Prostate gland (tissue), 2 donors: ENCODE measurements around the gene PIAS4. TPM values are rescaled to one million over a fixed set of nuclear protein-coding genes. Genes with fewer than 3 reads are reported as not detected.

Experiments used
- DNase-seq: peaks from one replicate; pipeline ENCODE4 v3.0.0-alpha.2; 2019; ENCODE audit warnings: low spot score
- H3K27ac ChIP-seq, 2 donors: fragments of 200-600 bp; sonication (generic); 2 replicates each; pipeline ENCODE4 v1.5.1; 2017 to 2019
- H3K27me3 ChIP-seq: fragments of 200-600 bp; sonication (generic); replicated peaks from 2 replicates; pipeline ENCODE4 v1.5.1; 2019; ENCODE audit not compliant: insufficient read depth
- H3K36me3 ChIP-seq, 2 donors: fragments of 200-600 bp; sonication (generic); 1 replicate in 1 of 2; 2 replicates in 1 of 2; pipeline versions ENCODE4 v1.5.1 to v1.8.1; 2017 to 2019
- H3K4me1 ChIP-seq: fragments of 200-600 bp; sonication (generic); replicated peaks from 2 replicates; pipeline ENCODE4 v1.5.1; 2019
- H3K4me3 ChIP-seq, 2 donors: fragments of 200-600 bp; sonication (generic); 2 replicates each; pipeline ENCODE4 v1.5.1; 2017 to 2019
- H3K9me3 ChIP-seq: fragments of 200-600 bp; sonication (generic); 2 replicates; pipeline ENCODE4 v1.5.1; 2017
- CTCF ChIP-seq, 4 experiments: fragments of 200-600 bp in 2 of 4; fragments of 450-650 bp in 2 of 4; sonication (generic) in 2 of 4; IDR thresholded peaks; 1 replicate in 3 of 4; 2 replicates in 1 of 4; pipeline ENCODE4 v1.5.1; 2016 to 2019; ENCODE audit warnings: antibody characterized with exemption in 4 of 4, mild to moderate bottlenecking in 2 of 4, moderate library complexity in 2 of 4
- POLR2A ChIP-seq: fragments of 450-650 bp; IDR thresholded peaks from one replicate; pipeline ENCODE4 v1.6.1; 2016; ENCODE audit warnings: antibody characterized with exemption, mild to moderate bottlenecking
- POLR2AphosphoS5 ChIP-seq: sonication (generic); formaldehyde crosslinking; IDR thresholded peaks from one replicate; pipeline ENCODE4 v1.6.1; 2017; ENCODE audit warnings: antibody characterized with exemption
- WGBS: methylation state at CpG from one replicate; pipeline ENCODE4 v1.1.5; 2018; 5-methylcytosine and 5-hydroxymethylcytosine counted together
- intact Hi-C: fragments of 100-400 bp; cut with DNase I; formaldehyde crosslinking; loops from one replicate; pipeline ENCODE4 v1.14.2; 2022
- total RNA-seq, 2 donors: library from RNA; depleted of rRNA; stranded (reverse); fragments of >200 nt; gene quantifications; one replicate each; pipeline ENCODE4 v1.1.0, GENCODE V29; 2016

PIAS4 gene
- total RNA-seq, 2 donors from 2014 or later, result 25.3 to 70.0 TPM

- Histone ChIP-seq H3K27me3 (no peaks in the 10 kb centered on the region), H3K4me1 (no peaks in the 10 kb centered on the region), H3K27ac (no peak overlapping the region), H3K9me3 (no peaks in the 10 kb centered on the region), H3K4me3 (no peak overlapping the region), H3K36me3 (peaks cover 66 to 72% of the 10 kb centered on the region in 2 donors)
- no peak for TF ChIP-seq CTCF (IDR thresholded peaks at IDR 0.05)
- no peak for TF ChIP-seq POLR2AphosphoS5
- no peak for TF ChIP-seq POLR2A
- WGBS, result 91% methylated on average over 19 of the region's 19 CpGs
- intact Hi-C loops, result no loop called here
- DNase-seq, result no peak
Measured at GRCh38 chr19:3978145-3978544, 29.4 kb upstream of the PIAS4 start.

- intact Hi-C loops, result no loop called here
- H3K27ac ChIP-seq, result no peak overlapping the region
- DNase-seq, result no peak
- H3K4me1 ChIP-seq, result peaks cover 6% of the 10 kb centered on the region
- 91% methylated on average over 18 of the region's 18 CpGs for WGBS
- H3K9me3 ChIP-seq, result no peaks in the 10 kb centered on the region
- no peak overlapping the region for H3K4me3 ChIP-seq
- TF ChIP-seq CTCF (IDR thresholded peaks at IDR 0.05) (no peak), POLR2AphosphoS5 (no peak), POLR2A (no peak)
- no peaks in the 10 kb centered on the region for H3K27me3 ChIP-seq
- peaks cover 70 to 79% of the 10 kb centered on the region in 2 donors for H3K36me3 ChIP-seq
Measured at GRCh38 chr19:3979289-3979673, 28.3 kb upstream of the PIAS4 start.

- Histone ChIP-seq H3K27ac (no peak overlapping the region), H3K9me3 (no peaks in the 10 kb centered on the region), H3K4me3 (no peak overlapping the region), H3K4me1 (peaks cover 6% of the 10 kb centered on the region), H3K27me3 (no peaks in the 10 kb centered on the region), H3K36me3 (peaks cover 70 to 79% of the 10 kb centered on the region in 2 donors)
- WGBS, result 86% methylated on average over 22 of the region's 25 CpGs
- no peak for TF ChIP-seq CTCF (IDR thresholded peaks at IDR 0.05)
- TF ChIP-seq POLR2AphosphoS5, result no peak
- TF ChIP-seq POLR2A, result no peak
- intact Hi-C loops, result loop anchor here (5.0 kb wide), 1 partner anchor 202 kb away; the partner anchor contains the start of genes ANKRD24 and SIRT6
- no peak for DNase-seq
Measured at GRCh38 chr19:3979674-3980352, 27.7 kb upstream of the PIAS4 start.

- H3K27me3 ChIP-seq, result no peaks in the 10 kb centered on the region
- H3K9me3 ChIP-seq, result no peaks in the 10 kb centered on the region
- H3K27ac ChIP-seq, result no peak overlapping the region
- no peak overlapping the region for H3K4me3 ChIP-seq
- no peak for TF ChIP-seq POLR2A
- no peak for TF ChIP-seq CTCF (IDR thresholded peaks at IDR 0.05)
- no peak for TF ChIP-seq POLR2AphosphoS5
- H3K36me3 ChIP-seq, result peaks cover 70 to 78% of the 10 kb centered on the region in 2 donors
- intact Hi-C loops, result loop anchor here (5.0 kb wide), 1 partner anchor 202 kb away; the partner anchor contains the start of genes ANKRD24 and SIRT6
- 90% methylated on average over 31 of the region's 31 CpGs for WGBS
- H3K4me1 ChIP-seq, result peaks cover 8% of the 10 kb centered on the region
- DNase-seq, result no peak
Measured at GRCh38 chr19:3980353-3981251, 26.9 kb upstream of the PIAS4 start.
